Head of caudate nucleus (tissue), 42 donors: ENCODE measurements around the gene DPP10.
"Not testable (repeated sequence)": the region's sequence is repeated elsewhere in the genome, so short reads cannot be mapped to it uniquely, and the experiment has no call there.

Experiments used
- DNase-seq, 42 donors: peaks; one replicate each; pipeline versions ENCODE4 v3.0.0 to v3.0.0-alpha.2; 2020 to 2021; ENCODE audit warnings: mixed read lengths in 7 of 42
- intact Hi-C: fragments of 100-400 bp; cut with DNase I; formaldehyde crosslinking; loops from one replicate; pipeline ENCODE4 v1.15.0; 2022

Gene DPP10

DNA sequence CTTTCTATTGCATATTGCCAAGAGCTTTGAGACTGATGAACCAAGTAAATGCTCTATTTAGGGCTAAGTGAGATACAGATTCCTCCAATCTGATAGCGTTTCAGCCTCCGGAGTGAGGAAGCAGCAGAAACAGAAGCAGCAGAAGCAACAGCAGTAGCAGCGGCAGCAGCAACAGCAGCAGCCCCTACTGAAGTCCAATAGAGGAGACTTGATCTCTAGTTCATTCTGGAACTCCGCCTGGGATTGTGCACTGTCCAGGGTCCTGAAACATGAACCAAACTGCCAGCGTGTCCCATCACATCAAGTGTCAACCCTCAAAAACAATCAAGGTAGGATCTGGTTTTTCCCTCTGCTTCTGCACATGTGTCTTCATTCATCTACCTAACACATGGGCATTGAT is at the start of gene DPP10:
Gene DPP10 (plus strand): TSS at position 132 of the 400 bp plus-strand sequence.
- intact Hi-C loops: no loop called here
- peak in 20 of 42 donors; percentile 2 to 46 (median 24) for DNase-seq

DNA sequence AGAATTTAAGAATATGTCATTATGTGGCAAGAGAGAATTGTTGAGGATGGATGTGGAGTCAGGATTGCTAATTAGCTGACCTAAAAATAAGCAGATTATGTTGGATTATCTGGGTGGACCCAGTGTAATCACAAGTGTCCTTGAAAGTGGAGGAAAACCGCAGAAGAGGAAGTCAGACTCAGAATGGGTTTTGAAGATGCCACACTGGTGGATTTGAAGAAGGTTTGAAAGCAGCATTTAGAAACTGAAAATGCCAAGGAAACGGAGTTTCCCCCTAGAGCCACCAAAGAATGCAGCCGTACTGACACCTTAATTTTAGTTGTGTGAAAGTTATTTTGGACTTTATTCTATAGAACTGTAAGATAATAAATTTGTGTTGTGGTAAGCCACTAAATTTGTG is 41.6 kb upstream of the DPP10 start:
- DNase-seq: no peak
- intact Hi-C loops: no loop called here

DNA sequence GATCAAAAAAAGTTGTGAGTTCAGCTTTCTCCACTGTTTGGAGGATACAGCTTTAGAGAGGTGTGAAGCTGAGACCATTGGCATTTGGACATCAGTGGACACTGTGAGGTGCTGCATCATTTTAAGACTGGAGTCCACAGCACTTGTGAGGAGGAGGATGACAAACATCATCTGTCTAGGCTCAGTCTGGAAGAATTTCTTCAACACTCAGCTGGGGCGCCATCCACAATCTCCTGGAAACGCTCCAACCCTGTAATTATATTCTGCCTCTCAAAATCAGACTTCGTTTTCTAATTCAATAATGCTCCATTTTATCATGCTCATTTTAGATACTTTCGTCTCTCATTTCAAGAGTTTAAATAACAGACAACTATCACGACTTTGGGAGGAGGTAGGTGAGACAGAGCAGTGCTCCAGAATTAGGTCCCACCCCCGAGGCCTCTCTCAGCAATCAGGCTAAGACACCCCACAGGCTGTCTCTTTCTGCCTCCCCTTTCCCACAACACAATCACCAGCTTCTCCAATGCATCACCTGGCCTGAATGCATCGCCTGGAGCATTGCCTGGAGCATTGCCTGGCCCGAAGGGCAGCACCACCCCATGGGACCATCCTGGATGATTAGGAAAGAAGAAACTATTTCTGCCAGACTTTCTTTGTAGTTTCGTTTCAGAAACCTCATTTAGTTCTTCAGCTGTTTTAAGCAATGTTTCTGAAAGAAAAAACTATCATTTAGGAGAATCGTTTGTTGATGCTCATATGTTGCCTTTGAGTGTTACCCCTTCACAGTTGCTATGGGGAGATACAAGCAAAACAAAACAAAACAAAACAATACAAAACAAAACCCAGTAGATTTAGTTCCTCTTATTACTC is 37.0 kb upstream of the DPP10 start:
- DNase-seq: peak in 26 of 42 donors; percentile 1 to 77 (median 26)
- intact Hi-C loops: no loop called here

DNA sequence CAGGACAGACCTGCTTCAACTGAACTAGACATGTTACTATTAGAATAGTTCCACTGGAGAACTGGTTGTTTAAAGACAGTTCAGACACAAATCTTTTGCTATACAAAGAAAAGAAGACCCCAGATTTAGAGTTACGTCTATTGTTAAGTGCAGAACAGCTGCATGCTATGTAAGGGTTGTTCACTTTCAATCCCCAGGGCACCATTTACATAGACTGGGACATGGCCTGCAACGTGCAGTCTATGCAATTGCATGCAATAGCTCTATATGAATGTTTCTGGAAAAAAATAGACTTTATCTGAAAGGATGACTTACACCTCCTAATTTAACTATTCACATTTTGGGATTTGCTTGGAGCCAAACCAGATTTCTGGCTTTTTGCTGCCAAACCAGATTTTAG is 36.1 kb upstream of the DPP10 start:
- no peak for DNase-seq
- intact Hi-C loops: no loop called here

DNA sequence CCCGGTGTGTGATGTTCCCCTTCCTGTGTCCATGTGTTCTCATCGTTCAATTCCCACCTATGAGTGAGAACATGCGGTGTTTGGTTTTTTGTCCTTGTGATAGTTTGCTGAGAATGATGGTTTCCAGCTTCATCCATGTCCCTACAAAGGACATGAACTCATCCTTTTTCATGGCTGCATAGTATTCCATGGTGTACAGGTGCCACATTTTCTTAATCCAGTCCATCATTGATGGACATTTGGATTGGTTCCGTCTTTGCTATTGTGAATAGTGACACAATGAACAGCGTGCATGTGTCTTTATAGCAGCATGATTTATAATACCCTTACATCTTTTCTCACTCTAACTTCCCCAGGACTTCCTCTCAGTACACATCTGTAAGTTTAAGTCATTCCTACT is 35.1 kb upstream of the DPP10 start:
- DNase-seq, intact Hi-C loops: not testable (repeated sequence)

DNA sequence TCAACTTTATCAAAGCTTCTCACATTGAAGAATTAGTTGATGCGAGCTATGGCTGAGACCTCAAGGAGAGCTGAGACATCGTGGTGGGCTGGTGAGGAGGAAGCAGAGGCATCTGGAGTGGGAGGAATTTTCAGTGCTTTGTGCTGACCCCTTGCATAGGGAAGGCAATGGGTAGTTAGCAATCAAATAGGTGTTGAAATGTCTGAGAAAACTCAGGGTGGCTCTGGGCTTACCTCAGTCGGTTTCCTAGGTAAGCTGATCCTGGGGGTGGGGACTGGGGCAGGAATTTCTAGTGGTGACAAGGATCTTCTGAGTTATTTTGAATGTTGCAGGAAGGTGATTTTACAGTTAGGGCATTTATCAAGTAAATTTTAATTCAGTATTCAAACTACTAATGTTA is 20.7 kb upstream of the DPP10 start:
- DNase-seq: no peak
- intact Hi-C loops: no loop called here

DNA sequence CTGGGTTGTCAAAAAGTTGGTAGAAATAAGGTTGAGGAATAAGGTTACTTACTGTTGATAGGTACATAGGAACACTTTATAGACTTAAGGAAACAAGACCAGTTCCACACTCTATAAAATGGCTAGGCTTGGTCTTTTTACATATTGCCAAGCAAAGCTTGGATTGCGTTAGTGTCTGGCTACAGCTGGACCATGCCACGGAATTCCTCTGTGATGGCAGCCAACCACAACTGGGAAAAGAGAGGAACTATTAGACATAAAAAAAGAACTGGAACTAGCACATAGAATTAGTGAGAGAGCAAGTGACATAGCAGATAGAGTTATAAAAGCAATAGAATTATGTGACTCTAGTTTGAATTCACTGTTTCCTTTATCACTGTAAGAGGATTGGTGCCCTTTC is 17.7 kb upstream of the DPP10 start:
- intact Hi-C loops: no loop called here
- no peak for DNase-seq

DNA sequence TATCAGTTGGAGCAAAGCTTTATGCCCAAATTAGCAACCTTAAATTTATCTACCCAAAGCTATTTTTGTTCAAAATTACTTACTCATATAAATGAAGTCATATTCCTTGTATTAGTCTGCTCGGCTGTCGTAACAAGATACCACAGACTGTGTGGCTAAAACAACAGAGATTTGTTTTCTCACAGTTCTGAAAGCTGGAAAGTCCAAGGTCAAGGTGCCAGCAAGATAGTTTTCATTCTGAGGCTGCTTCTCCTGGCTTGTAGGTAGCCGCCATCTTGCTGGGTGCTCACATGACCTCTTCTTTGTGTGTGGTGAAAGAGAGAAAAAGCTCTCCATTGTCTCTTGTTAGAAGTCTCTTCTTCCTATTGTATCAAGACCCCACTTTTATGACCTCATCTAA is 15.7 kb upstream of the DPP10 start:
- DNase-seq: no peak
- intact Hi-C loops: no loop called here

DNA sequence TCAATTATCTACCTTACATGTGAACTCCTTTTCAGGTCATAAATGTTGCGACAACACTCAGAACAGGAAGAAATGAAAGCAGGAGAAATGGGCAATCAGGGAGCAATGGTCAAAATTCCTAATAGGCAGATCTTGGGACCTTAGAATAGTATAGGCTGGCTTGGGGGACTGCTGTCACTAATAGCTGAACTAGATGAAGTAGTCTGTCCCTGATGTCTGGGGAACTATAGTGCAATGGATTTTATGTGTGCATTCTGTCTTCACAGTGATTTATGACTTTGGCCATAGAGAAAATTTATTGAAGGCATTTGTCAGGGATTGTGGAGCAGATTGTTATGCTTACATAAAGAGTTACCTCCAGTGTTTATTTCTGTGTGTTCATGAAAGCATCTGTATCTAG is 6.1 kb upstream of the DPP10 start:
- intact Hi-C loops: no loop called here
- no peak for DNase-seq

DNA sequence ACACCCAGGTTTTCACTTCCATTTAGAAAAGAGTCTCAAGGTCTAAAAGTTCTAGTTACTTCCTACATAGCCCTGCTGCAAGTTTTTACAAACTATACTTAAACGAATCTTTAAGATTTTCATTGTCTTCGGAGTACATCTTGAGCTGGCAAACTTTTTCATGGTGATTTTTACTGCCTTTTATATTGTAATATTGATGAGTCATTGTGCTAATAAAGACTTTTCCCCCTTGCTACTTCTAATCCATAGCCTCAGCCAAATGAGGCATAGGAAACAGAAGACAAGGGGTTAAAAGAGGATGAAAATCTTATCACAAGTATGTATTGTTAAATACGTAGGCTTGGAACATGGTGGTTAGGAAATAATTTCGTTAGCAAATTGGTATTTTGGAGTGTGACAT is 4.1 kb downstream of the DPP10 start:
- intact Hi-C loops: no loop called here
- DNase-seq: no peak

DNA sequence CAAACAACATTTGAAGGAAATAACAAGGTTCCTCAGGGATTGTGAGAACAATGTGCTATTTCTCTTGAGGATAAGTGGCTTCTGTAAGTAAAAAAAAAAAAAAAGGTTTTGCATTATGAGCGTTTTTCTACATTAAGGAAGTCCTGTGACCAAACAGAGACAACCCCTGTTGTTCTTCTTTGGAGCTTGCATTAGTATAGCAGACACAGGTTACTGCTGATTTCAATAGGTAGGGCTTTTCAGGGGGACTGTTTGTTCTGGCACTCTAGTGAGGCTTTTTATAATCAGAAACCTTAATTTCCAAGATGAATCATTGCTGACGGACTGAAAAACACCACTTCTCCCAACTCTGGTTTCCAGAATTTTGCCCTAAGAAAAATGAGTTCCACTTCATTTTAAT is 8.2 kb downstream of the DPP10 start:
- DNase-seq: no peak
- intact Hi-C loops: no loop called here

DNA sequence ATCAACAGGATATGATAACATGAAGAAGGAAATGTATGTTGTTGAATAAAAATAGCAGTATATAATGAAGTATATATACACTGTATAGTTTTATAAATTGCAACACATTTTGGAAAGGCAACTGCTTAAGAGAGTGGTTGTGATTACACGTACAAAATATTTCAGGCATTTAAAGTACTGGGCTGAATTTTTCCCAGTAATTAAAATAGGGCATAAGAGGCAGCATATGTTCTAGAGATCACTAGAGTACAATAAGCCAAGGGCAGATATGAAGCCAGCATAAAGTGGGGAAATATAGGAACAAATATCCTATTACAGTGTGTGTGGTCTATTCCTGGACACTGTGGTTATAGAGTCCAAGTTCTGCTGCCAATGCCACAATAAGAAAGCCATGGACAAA is 14.1 kb downstream of the DPP10 start:
- intact Hi-C loops: no loop called here
- no peak for DNase-seq

DNA sequence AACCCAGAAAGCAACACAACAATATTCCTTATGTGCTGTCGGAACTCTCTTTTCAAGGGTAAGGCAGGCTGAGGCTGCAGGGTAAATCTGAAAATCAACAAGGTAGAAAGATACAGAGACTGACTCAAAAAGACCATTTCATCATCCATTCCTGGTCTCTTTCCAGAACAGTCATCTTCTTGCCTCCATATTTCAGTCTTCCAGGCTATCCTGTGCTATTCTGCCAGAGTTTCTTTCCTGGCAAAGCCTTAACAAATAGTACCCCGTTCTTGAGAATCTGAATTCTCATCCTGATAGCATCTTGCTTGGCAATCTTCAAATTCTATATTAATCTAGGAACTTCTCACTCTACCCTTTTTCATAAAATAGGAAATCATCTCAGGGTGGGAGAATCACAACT is 15.5 kb downstream of the DPP10 start:
- intact Hi-C loops: no loop called here
- DNase-seq: no peak

DNA sequence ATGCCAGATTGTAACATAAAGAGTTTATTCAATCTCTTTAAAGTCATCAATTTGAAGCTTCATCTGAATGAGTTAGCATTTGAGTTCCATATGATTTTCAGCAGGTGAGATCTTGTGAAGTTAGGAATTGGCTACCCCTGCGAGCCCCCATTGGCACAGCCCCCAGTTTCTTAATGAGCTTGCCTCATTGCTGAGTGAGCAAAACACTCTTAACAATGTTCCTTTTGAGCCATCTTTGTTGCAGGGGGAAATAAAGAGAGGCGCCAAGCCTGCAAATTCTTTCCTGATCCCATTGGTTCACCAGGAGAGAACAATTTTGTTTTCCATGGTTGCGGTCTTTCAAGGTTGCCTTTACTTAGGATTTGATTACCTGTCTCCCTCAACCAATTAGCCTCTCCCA is 18.7 kb downstream of the DPP10 start:
- intact Hi-C loops: no loop called here

DNA sequence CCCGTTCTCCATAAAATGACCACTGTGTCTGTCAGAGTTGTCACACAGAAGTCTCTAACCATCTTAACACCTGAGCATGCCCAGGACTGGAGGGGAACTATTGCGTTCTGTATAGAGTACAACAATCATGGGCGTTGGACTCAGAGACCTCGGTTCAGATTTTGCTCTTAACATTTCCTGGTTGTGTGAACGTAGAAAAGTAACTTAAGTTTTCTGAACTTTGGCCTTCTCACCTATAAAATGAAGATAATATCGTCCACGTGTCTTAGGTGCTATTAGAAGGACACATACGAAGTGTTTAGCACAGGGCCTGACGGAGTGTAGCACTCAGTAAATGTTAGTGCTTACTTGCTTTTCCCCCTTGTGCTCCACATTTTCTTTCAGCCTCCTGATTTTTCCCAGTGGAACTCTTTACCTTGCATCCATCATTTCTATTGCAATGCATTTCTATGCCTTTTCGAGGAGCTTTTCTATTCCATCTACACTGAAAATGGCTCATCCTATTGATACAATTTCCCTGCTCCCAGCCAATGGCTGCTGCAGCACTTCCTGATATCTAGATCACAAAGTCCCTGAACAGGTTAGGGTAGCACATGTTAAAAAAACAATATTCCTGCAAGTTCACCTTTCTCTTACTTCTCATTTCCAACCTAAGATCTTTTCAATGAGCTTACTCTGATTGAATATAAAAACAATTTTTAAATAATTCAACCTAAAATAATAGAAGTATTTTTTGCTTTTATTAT is 22.7 kb downstream of the DPP10 start:
- no peak for DNase-seq
- intact Hi-C loops: no loop called here

More for the DNA sequence above, 18.7 kb downstream of the DPP10 start:
- peak in 11 of 42 donors; percentile 5 to 43 (median 17) for DNase-seq

DNA sequence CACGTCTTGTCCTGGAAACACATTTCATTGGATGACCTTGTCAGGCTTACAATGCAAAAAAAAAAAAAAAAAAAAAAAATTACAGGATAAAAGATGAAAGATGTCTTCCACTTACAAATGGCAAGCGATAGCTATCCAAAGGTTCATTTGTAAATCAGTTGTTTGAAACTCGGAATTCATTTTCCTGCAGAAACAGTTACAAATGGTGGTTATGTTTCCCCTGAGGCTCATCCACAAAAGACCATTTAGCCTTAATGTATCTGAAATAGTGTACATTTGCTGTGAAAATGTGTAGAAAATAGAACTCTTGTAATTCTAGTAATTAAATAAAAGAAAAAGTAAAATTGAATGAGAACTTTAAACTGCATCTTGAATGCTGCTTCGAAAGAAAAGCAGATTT is 25.9 kb downstream of the DPP10 start:
- intact Hi-C loops: no loop called here
- no peak for DNase-seq

DNA sequence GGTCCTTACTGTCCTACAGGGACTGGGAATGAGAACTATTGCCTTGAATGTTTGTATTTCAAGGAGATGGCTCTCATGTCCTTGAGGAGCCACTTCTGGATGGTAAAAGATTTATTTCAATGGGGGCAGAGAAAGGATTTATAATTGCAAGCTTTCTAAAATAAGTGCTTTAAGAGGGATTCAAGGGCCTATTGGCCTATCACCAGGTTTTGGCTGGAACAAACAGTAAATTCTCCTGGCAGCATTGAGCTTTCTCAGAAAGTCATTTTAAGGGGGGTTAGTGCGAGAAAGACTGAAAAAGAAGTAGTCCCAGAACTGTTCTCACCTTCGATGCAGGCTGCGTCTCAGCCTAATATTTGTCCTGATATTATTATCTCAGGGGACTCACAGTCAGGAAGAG is 29.8 kb downstream of the DPP10 start:
- no peak for DNase-seq
- intact Hi-C loops: no loop called here

DNA sequence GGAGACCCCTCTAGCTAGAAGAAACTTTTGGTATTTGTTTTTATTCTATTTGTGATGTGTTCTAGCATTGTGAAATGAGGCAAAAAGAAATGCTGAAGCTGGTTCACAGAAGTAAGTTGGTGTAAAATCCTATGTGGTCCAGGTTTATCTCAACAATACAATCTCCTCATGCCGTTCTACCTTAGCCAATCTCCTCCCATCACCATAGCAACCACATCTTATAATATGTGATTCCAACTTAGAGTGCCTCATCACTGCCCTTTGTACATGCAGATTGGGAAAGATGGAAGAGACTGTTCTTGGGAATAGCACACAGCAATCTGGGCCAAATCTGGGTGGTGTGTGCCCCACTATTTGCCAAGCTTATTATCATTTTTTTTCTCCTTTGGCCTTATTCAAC is 30.3 kb downstream of the DPP10 start:
- intact Hi-C loops: no loop called here
- no peak for DNase-seq

DNA sequence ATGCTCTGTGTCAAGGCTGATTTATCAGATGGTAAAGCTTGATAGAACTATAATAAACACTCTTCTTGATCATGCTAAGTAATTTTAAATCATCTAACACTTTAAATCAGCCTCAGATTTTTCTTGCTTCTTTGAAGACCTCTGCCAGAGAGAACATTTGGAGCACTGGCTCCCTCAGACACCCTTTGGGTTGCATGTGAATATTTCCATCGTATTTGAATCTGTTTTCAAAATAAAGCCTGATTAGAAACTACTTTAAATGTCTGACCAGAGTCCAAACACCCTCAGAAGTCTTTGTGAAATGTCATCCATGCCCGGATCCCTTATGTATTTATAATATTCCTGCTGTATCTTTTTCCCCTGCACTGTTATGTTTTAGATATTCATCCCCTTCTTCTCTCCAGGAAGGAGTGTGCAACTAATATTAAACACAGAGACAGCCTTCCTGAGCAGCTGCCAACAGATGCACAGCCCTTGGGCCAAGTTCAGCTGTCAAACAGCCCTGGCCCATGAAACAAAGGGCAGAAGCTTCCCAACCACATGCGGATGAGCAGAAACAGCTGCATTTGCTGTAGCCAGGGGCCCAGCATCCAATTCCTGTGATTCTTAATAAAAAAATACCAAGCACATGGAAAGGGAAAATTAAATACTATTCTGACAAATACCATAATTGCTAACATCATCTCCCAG is 46.5 kb downstream of the DPP10 start:
- no peak for DNase-seq
- intact Hi-C loops: no loop called here

DNA sequence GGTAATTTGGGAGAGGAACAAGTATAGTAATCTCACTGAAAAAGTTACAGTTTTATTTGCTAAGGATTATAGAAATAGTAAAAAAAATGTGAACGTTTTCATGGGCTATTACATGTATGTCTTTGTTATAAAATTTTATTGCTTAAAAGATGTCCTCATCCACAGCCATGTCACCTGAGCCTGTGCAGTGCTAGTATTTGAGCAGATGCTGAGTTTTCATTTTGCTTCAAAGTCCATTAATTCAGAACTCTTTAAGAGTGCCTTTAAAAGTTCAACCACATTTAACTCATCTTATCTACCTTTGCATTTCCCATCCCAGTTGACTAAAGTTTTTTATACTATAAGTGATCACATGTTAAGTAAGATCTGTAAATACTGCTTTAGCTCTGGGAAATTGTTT is 52.6 kb downstream of the DPP10 start:
- DNase-seq: no peak
- intact Hi-C loops: no loop called here
